GM12891 (cell line): ENCODE measurements around the gene C5orf22.

ENCODE experiments used
- PAX5 ChIP-seq: IDR thresholded peaks from 2 replicates; pipeline ENCODE4 v1.6.1; 2011; ENCODE audit warnings: low read length, moderate library complexity, mild to moderate bottlenecking; ENCODE audit not compliant: insufficient read depth, severe bottlenecking
- POLR2A ChIP-seq: IDR thresholded peaks from 2 replicates; pipeline ENCODE4 v1.6.1; 2011; ENCODE audit warnings: low read depth, low read length, control low read depth
- POLR2AphosphoS5 ChIP-seq: IDR thresholded peaks from 2 replicates; pipeline ENCODE4 v1.6.1; 2011; ENCODE audit warnings: low read depth, low read length, control low read depth
- POU2F2 ChIP-seq: IDR thresholded peaks from 2 replicates; pipeline ENCODE4 v1.6.1; 2011; ENCODE audit warnings: low read depth, mild to moderate bottlenecking, control low read depth, low read length, moderate library complexity
- SPI1 ChIP-seq: IDR thresholded peaks from 2 replicates; pipeline ENCODE4 v1.6.1; 2011; ENCODE audit warnings: low read depth, low read length, control low read depth
- TAF1 ChIP-seq: IDR thresholded peaks from 2 replicates; pipeline ENCODE4 v1.6.1; 2011; ENCODE audit warnings: low read depth, low read length, control low read depth

GRCh38 chr5:31587546-31587945, 55.4 kb downstream of the C5orf22 start:
- TF ChIP-seq POLR2A (no peak), POLR2AphosphoS5 (no peak), POU2F2 (no peak), SPI1 (no peak), TAF1 (no peak), PAX5 (no peak)
